Measurements from ENCODE around the gene TMEM43.
A peak's percentile ranks its signal among the peaks of the same experiment; 100 is the strongest.
"Not testable (repeated sequence)": the region's sequence is repeated elsewhere in the genome, so short reads cannot be mapped to it uniquely, and the experiment has no call there.

Gene TMEM43

GRCh38 chr3:14124615-14125192 is at the start of gene TMEM43, which contains the start of gene CHCHD4:
TSS of gene TMEM43 (plus strand) at chr3:14125052. CDS start at chr3:14125194, 142 bp downstream.
TSS of gene CHCHD4 (minus strand) at chr3:14124870. CDS start at chr3:14124676, 194 bp downstream.
- peak; percentile 98 for DNase-seq

- not testable (repeated sequence) for DNase-seq
Measured at GRCh38 chr3:14075233-14075632, 49.6 kb upstream of the TMEM43 start.

GRCh38 chr3:14077310-14077709 is 47.5 kb upstream of the TMEM43 start:
- DNase-seq = no peak

- DNase-seq = no peak
Measured at GRCh38 chr3:14082108-14082657, 42.7 kb upstream of the TMEM43 start.

GRCh38 chr3:14087461-14087860 is 37.4 kb upstream of the TMEM43 start:
- DNase-seq = not testable (repeated sequence)

GRCh38 chr3:14091959-14092358 is 32.9 kb upstream of the TMEM43 start:
- DNase-seq = not testable (repeated sequence)

- no peak for DNase-seq
Measured at GRCh38 chr3:14092464-14092863, 32.4 kb upstream of the TMEM43 start.

- DNase-seq = no peak
Measured at GRCh38 chr3:14093831-14094230, 31.0 kb upstream of the TMEM43 start.

GRCh38 chr3:14096742-14097141 is 28.1 kb upstream of the TMEM43 start:
- no peak for DNase-seq

GRCh38 chr3:14097616-14098391 is 27.0 kb upstream of the TMEM43 start:
- DNase-seq = no peak

- not testable (repeated sequence) for DNase-seq
Measured at GRCh38 chr3:14109821-14110220, 15.0 kb upstream of the TMEM43 start.

GRCh38 chr3:14110699-14111098 is 14.2 kb upstream of the TMEM43 start:
- DNase-seq = no peak

- no peak for DNase-seq
Measured at GRCh38 chr3:14113965-14114635, 10.8 kb upstream of the TMEM43 start.

- DNase-seq = no peak
Measured at GRCh38 chr3:14117468-14118399, 7.1 kb upstream of the TMEM43 start.

GRCh38 chr3:14118400-14119381 is 6.2 kb upstream of the TMEM43 start:
- no peak for DNase-seq

- DNase-seq = no peak
Measured at GRCh38 chr3:14119651-14120050, 5.2 kb upstream of the TMEM43 start.

GRCh38 chr3:14120111-14120920 is 4.5 kb upstream of the TMEM43 start:
- DNase-seq = no peak

- DNase-seq = not testable (repeated sequence)
Measured at GRCh38 chr3:14120921-14121448, 3.9 kb upstream of the TMEM43 start.

- no peak for DNase-seq
Measured at GRCh38 chr3:14121859-14122258, 3.0 kb upstream of the TMEM43 start.

GRCh38 chr3:14122301-14122700 is 2.6 kb upstream of the TMEM43 start:
- DNase-seq = no peak

Measured in CD4-positive, alpha-beta T cell treated with Interleukin-6 for 4 hours (primary cell).